Gastroesophageal sphincter (tissue), 3 donors: ENCODE results near the gene PPP2R3C.

ENCODE experiments used
- CTCF ChIP-seq, 4 experiments: fragments of 200-600 bp in 2 of 4; fragments of 450-650 bp in 2 of 4; sonication (generic) in 1 of 4; IDR thresholded peaks; one replicate each; pipeline ENCODE4 v1.5.1; 2017 to 2019; ENCODE audit warnings: antibody characterized with exemption in 4 of 4, mild to moderate bottlenecking in 2 of 4, moderate library complexity in 2 of 4
- POLR2A ChIP-seq, 2 donors: fragments of 450-650 bp; IDR thresholded peaks; one replicate each; pipeline ENCODE4 v1.6.1; 2017; ENCODE audit warnings: antibody characterized with exemption in 2 of 2, mild to moderate bottlenecking in 2 of 2, moderate library complexity in 1 of 2

- no peak for TF ChIP-seq POLR2A (IDR thresholded peaks at IDR 0.05)
- no peak for TF ChIP-seq CTCF (IDR thresholded peaks at IDR 0.05)
Observed at GRCh38 chr14:35114036-35114435, 7.8 kb downstream of the PPP2R3C start.
